Muscle layer of colon (tissue), 2 donors: ENCODE results near the gene STYX.

ENCODE experiments used
- H3K27ac ChIP-seq: one replicate; pipeline ENCODE4 v1.7.0; 2013; ENCODE audit warnings: low read depth, mild to moderate bottlenecking, low read length, moderate library complexity
- H3K27me3 ChIP-seq, 2 donors: one replicate each; pipeline ENCODE4 v1.7.0; 2013; ENCODE audit warnings: low read length in 2 of 2, mild to moderate bottlenecking in 2 of 2; ENCODE audit not compliant: insufficient read depth in 2 of 2, control insufficient read depth in 1 of 2
- H3K36me3 ChIP-seq: one replicate; pipeline ENCODE4 v1.7.0; 2013; ENCODE audit warnings: mild to moderate bottlenecking, low read length; ENCODE audit not compliant: insufficient read depth
- H3K4me1 ChIP-seq: one replicate; pipeline ENCODE4 v1.7.0; 2013; ENCODE audit warnings: mild to moderate bottlenecking, low read length; ENCODE audit not compliant: insufficient read depth
- H3K4me3 ChIP-seq, 2 donors: one replicate each; pipeline ENCODE4 v1.7.0; 2013; ENCODE audit warnings: low read length in 2 of 2, low read depth in 1 of 2, mild to moderate bottlenecking in 1 of 2, moderate library complexity in 1 of 2
- H3K9ac ChIP-seq: one replicate; pipeline ENCODE4 v1.7.0; 2013; ENCODE audit warnings: low read length
- H3K9me3 ChIP-seq: one replicate; pipeline ENCODE4 v1.7.0; 2013; ENCODE audit warnings: mild to moderate bottlenecking, low read length
- donor health status: abdominal sarcoma.
- donor health status: Adenocarcinoma of cecum.

STYX gene, protein sequence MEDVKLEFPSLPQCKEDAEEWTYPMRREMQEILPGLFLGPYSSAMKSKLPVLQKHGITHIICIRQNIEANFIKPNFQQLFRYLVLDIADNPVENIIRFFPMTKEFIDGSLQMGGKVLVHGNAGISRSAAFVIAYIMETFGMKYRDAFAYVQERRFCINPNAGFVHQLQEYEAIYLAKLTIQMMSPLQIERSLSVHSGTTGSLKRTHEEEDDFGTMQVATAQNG

DNA sequence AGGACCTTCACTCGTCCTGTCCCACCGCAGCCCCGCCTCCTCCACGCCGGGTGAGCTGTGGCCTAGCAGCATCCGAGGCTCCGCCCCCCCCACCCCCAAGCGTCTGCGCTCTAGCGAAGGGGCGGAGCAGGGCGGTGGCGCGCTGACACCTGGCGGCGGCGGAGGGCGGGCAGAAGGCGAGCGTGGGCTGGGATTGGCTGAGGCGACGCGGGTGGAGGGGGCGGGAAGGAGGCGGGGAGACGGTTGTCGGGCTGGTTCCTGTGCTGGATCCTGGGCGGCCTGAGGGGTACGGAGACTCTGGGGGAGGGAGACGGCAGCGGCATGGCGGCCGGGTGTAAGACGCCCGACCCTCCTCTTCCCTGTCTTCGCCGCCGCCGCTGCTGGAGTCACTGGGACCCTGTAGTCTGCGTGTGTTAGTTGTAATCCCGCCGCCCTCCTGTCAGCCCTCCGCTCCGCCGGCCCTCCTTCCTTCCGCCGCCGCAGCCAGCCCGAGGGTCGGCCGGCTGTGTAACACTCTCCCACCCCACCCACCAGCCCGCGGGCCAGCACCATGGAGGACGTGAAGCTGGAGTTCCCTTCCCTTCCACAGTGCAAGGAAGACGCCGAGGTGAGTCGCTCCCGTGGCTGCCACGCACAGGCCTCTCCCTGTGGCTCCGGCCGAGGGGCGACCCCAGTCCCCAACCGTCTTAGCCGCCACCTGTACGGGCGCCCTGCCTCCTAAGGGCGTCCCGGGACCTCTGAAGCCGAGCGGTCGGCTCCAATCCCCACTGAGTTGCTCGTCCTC lies at the start of gene STYX:
Gene STYX, plus strand, starts transcription at position 242 of the 784 bp plus-strand sequence. Its CDS starts 309 bp downstream, at position 551.
- no peaks in the 10 kb centered on the region for H3K27me3 ChIP-seq
- no peaks in the 10 kb centered on the region for H3K9me3 ChIP-seq
- H3K9ac ChIP-seq = peak within 1 kb of the TSS; percentile 86
- H3K36me3 ChIP-seq = peaks cover 11% of the 10 kb centered on the region
- peak within 1 kb of the TSS; percentile 71 for H3K27ac ChIP-seq
- no peaks in the 10 kb centered on the region for H3K4me1 ChIP-seq
- H3K4me3 ChIP-seq = peak within 1 kb of the TSS; percentile 79 to 87

DNA sequence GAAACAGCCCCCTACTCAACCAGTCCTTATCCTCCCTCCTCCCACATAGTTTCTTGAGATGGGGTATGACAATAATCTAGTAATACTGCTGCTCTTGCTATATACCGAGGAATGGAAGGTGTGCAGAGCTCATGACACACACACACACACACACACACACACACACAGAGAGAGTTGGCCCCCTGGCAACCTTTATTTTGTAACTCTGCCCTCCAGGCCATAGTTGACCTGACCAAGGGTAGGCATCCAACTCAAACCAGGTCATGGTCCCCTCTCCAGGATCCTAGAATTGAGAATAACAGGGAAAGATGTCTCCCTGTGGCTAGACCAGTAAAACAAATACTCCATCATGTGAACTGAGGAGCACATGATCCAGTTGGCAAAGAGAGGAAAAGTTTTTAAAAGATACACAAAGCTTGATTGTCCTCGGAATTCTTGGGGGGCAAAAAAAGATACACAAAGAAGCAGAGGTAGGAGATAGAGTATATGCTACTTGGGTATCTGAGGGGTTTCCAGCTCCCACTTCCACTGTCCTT lies 45.9 kb upstream of the STYX start:
- no peaks in the 10 kb centered on the region for H3K9me3 ChIP-seq
- H3K36me3 ChIP-seq = peaks cover 4% of the 10 kb centered on the region
- no peak overlapping the region for H3K4me3 ChIP-seq
- H3K27ac ChIP-seq = no peak overlapping the region
- no peaks in the 10 kb centered on the region for H3K27me3 ChIP-seq
- peaks cover 6% of the 10 kb centered on the region for H3K4me1 ChIP-seq
- H3K9ac ChIP-seq = no peak overlapping the region

DNA sequence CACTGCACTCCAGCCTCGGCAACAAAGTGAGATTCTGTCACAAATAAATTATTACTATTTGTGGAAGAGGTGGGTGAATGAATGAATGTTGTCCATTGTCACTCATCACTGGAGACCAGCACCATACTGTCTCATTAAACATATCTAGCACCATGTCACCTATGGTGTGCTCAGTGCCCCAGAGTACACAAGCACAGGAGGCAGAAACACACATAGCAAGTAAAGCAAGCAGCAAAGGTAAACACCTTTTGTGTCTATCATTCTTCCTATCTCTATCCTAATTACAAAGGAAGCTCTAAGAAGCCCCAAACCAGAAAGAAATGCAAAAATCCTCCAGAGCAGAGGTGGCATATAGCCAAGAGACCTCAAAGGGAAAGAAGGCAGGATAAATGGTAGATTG lies 43.8 kb upstream of the STYX start:
- H3K9me3 ChIP-seq = no peaks in the 10 kb centered on the region
- no peak overlapping the region for H3K27ac ChIP-seq
- no peak overlapping the region for H3K4me3 ChIP-seq
- peaks cover 6% of the 10 kb centered on the region for H3K4me1 ChIP-seq
- no peaks in the 10 kb centered on the region for H3K27me3 ChIP-seq
- H3K9ac ChIP-seq = no peak overlapping the region
- no peaks in the 10 kb centered on the region for H3K36me3 ChIP-seq

DNA sequence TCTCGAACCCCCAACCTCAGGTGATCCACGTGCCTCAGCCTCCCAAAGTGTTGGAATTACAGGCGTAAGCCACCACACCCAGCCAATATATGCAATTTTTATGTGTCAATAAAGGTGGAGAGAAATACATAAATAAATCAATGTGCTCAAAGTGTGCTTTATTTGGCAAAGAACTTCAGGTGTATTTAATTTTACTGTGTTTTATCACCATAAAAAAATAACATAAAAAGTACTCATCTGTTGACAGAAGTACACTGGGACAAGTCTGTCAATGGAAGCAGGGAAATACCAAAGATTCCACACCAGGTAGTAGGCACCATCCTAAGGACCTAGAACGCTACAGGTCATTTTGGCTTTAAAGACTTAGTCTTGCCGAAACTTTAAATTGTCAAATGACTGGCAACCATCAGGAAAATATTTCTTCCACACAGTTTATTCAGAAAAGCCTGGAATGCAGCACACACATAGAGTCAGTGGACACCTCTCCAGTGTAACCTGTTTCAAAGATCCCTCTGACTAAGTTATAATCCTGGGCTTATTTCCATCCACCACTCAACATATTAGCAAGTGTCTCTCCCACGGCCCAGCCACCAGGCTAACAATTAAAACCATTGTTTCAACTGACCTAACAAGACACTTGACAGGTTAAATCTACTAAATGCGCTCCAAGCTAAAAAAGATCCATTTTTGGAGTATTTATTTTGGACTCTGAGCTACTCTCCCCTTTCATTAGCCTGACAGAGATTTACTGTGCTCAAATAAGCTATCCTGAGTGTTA lies 38.8 kb upstream of the STYX start:
- Histone ChIP-seq H3K36me3 (no peaks in the 10 kb centered on the region), H3K9me3 (no peaks in the 10 kb centered on the region), H3K4me1 (peaks cover 7% of the 10 kb centered on the region), H3K27me3 (no peaks in the 10 kb centered on the region), H3K9ac (no peak overlapping the region), H3K27ac (no peak overlapping the region), H3K4me3 (no peak overlapping the region)

DNA sequence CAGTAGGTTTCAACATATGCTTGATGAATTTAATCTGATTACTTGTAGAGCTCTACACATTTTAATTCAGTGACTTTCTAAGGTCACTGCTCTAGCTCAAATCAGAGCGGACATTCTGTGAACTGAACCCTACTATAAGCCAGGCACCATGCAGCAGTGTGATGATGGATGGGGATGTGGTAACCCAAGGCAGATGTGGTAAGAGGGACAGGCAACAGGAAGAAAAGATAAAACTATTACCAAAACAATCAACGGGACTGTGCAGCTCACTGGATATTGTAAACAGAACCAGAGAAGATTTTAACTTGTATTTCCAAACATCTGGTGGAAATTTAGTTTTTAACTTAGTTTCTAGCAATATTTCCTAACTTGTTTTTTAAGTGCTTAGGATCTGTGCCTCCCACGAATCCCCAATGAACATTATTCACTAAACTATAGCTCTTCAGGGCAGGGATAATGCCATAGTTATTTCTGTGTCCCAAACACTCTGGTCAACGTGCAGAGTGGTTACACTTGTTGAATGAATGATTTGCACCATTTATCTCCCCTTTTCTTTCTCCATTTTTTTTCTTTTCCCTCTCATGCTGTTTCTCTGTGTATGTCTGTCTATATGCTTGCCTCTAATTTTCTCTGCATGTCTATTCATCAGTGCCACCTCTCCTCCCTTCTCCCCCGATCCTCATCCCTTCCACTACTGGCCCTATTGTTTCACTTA lies 37.6 kb upstream of the STYX start:
- H3K9ac ChIP-seq = no peak overlapping the region
- peaks cover 7% of the 10 kb centered on the region for H3K4me1 ChIP-seq
- H3K36me3 ChIP-seq = no peaks in the 10 kb centered on the region
- no peak overlapping the region for H3K27ac ChIP-seq
- no peaks in the 10 kb centered on the region for H3K27me3 ChIP-seq
- no peak overlapping the region for H3K4me3 ChIP-seq
- no peaks in the 10 kb centered on the region for H3K9me3 ChIP-seq

DNA sequence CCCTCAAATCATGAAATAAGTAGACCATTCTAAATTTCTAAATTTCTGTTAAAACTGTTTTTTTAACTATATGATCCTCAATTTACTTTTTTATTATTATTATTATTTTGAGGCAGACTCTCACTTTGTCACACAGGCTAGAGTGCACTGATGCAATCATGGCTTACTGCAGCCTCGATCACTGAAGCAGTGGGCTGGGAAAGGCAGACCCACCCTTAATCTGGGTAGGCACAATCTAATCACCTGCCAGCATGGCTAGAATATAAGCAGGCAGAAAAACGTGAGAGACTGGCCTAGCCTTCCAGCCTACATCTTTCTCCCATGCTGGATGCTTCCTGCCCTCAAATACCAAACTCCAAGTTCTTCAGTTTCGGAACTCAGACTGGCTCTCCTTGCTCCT lies 36.9 kb upstream of the STYX start:
- no peak overlapping the region for H3K9ac ChIP-seq
- H3K4me3 ChIP-seq = no peak overlapping the region
- H3K9me3 ChIP-seq = no peaks in the 10 kb centered on the region
- no peak overlapping the region for H3K27ac ChIP-seq
- no peaks in the 10 kb centered on the region for H3K27me3 ChIP-seq
- no peaks in the 10 kb centered on the region for H3K36me3 ChIP-seq
- peaks cover 7% of the 10 kb centered on the region for H3K4me1 ChIP-seq

GRCh38 chr14:52693532-52693931 lies 36.4 kb upstream of the STYX start:
- Histone ChIP-seq H3K27ac (no peak overlapping the region), H3K4me1 (peaks cover 7% of the 10 kb centered on the region), H3K27me3 (no peaks in the 10 kb centered on the region), H3K36me3 (no peaks in the 10 kb centered on the region), H3K9ac (no peak overlapping the region), H3K4me3 (no peak overlapping the region), H3K9me3 (no peaks in the 10 kb centered on the region)

DNA sequence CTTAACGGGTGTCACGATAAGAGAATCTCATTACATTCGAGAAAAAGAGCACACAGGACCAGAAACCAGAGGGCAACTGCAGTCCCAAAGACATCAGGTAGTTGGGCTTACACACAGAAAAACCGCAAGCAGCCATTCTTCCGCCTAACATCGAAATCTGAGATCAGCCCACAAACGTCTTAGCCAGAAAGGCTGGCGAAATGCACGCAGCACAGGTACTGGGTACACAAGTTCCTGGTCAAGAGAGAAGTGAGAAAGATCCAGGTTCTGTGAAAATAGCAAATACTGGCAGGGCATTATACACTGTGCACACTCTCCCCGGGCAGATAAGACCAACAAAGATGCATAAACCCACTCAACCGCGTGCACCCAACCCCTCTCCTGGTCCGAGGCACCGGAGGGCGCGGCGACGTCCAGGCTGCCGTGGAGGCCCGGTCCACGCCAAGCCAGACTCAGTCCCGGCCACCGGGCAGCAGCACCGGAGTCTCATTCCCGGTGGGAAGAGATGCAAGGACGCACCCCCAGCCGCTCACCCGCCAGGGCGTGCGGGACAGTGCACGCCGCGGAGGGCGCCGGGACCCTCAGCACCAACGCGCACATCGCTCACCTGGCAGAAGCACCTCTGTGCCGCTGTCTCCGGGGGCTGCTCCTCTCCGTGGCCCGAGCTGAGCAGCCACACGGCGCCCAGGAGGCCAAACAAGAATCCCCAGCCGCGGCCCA lies 35.0 kb upstream of the STYX start:
- no peaks in the 10 kb centered on the region for H3K36me3 ChIP-seq
- no peaks in the 10 kb centered on the region for H3K9me3 ChIP-seq
- H3K27me3 ChIP-seq = no peaks in the 10 kb centered on the region
- H3K4me1 ChIP-seq = peaks cover 7% of the 10 kb centered on the region
- H3K4me3 ChIP-seq = peak overlapping the region; percentile 75 to 96
- peak overlapping the region; percentile 57 for H3K9ac ChIP-seq
- peak overlapping the region; percentile 78 for H3K27ac ChIP-seq

DNA sequence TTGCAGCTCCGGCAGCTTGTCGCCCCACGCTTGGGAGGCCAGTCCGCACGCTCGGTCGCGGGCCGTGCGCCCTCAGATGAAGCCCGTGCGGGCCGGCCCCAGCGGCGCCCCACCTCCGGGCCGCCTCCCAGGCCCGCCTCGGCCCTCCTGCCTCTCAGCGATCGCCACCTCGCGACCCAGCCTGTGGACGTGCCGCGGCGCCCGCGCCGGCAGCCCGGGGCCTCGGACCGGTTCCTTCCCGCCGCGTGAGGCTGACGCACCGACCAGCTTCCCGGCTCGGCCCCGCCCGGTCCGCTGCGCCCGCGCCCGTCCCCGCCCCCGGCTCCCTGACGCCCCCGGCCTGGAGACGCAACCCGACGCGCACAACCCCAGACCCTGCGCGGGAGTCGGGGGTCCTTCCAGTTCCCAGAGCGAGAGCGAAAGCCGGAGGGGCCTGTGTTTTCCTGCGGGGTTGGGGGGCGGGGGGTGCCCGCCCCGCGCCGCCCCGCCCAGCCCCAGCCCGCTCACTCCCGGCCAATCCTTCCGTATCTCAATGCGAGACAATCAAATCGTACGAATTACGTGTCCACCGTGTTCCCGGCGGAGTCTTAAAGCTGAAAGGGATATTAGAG lies 34.4 kb upstream of the STYX start, which contains the start of gene ERO1A:
Gene ERO1A, minus strand, starts transcription at position 78 of the 611 bp plus-strand sequence. Its CDS starts 77 bp downstream, at position 1.
- Histone ChIP-seq H3K27ac (peak within 1 kb of the TSS; percentile 91), H3K36me3 (no peaks in the 10 kb centered on the region), H3K27me3 (no peaks in the 10 kb centered on the region), H3K4me3 (peak within 1 kb of the TSS; percentile 75 to 96), H3K4me1 (peaks cover 7% of the 10 kb centered on the region), H3K9ac (peak within 1 kb of the TSS; percentile 57), H3K9me3 (no peaks in the 10 kb centered on the region)

DNA sequence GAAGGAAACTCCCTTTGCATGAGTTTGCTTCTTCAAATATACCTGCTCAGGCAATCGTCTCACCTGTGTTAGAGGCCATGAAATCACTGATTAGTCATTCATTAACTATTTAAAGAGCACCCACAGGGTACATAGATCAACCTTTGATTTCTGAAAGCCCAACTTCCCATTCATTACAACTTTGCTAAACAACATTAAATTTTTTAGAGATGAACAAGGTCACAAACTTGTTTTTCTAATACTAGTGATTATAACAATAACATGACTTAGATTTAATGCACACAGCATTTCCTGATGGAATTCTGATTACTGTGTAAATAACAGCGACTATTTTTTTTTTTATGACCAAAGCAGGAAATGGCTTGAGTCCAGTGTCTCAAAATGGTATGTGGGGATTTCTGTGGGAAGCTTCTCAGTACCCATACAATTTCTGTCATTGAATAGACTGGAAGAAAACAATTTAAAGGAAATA lies 29.2 kb upstream of the STYX start:
- no peak overlapping the region for H3K9ac ChIP-seq
- H3K36me3 ChIP-seq = no peaks in the 10 kb centered on the region
- H3K4me1 ChIP-seq = no peaks in the 10 kb centered on the region
- H3K27ac ChIP-seq = no peak overlapping the region
- H3K4me3 ChIP-seq = no peak overlapping the region
- H3K9me3 ChIP-seq = no peaks in the 10 kb centered on the region
- no peaks in the 10 kb centered on the region for H3K27me3 ChIP-seq
